Endothelial cell of umbilical vein (primary cell): ENCODE measurements around the gene THUMPD2. TPM values are rescaled to one million over a fixed set of nuclear protein-coding genes. Genes with fewer than 3 reads are reported as not detected.
A peak's percentile ranks its signal among the peaks of the same experiment; 100 is the strongest.

Experiments
- BruUV-seq: library from RNA; stranded (reverse); fragments of 400-500 nt; replicated peaks from 2 replicates; lab custom pipeline; 2021; lab: Mats Ljungman, UMichigan
- CTCF ChIA-PET: fragments of 300-600, 350-600 bp; sonication (Branson Sonifier 250); formaldehyde crosslinking; loops from one replicate; lab custom pipeline; 2021; ENCODE audit warnings: antibody characterized with exemption, inconsistent platforms; lab: Charles Lee
- POLR2A ChIA-PET: fragments of 300-600, 350-600 bp; sonication (Branson Sonifier 250); formaldehyde crosslinking; loops from one replicate; lab custom pipeline; 2021; ENCODE audit warnings: antibody characterized with exemption, inconsistent platforms; lab: Charles Lee
- DNase-seq: peaks from one replicate; pipeline ENCODE4 v3.0.0-alpha.2; 2011; ENCODE audit warnings: low read depth, low spot score
- FAIRE-seq: peaks from 2 replicates; lab custom pipeline; 2011; peaks lifted over from hg19 to GRCh38; lab: Jason Lieb, UNC
- H2AFZ ChIP-seq: 2 replicates; pipeline ENCODE4 v1.6.0; 2012; ENCODE audit warnings: low read depth, low read length, control low read depth, inconsistent platforms
- H3K27ac ChIP-seq: 2 replicates; pipeline ENCODE4 v1.5.1; 2011; ENCODE audit warnings: low read depth, mild to moderate bottlenecking, control low read depth, low read length, moderate library complexity; ENCODE audit not compliant: insufficient read depth
- H3K27me3 ChIP-seq, 2 experiments: 2 replicates each; pipeline versions ENCODE4 v1.6.0 to v1.6.1; 2011; ENCODE audit warnings: low read length in 2 of 2, mixed read lengths in 1 of 2; ENCODE audit not compliant: control insufficient read depth in 2 of 2, insufficient read depth in 2 of 2
- H3K36me3 ChIP-seq, 2 experiments: 2 replicates in 1 of 2; 3 replicates in 1 of 2; pipeline ENCODE4 v1.5.1; 2011; ENCODE audit warnings: low read length in 2 of 2, mild to moderate bottlenecking in 1 of 2, moderate library complexity in 1 of 2; ENCODE audit not compliant: control insufficient read depth in 2 of 2, insufficient read depth in 2 of 2; ENCODE audit errors: extremely low read depth in 1 of 2
- H3K4me1 ChIP-seq: 3 replicates; pipeline ENCODE4 v1.5.1; 2011; ENCODE audit warnings: mild to moderate bottlenecking, low read length; ENCODE audit not compliant: control insufficient read depth, insufficient read depth; ENCODE audit errors: extremely low read depth
- H3K4me2 ChIP-seq: 2 replicates; pipeline ENCODE4 v1.6.1; 2011; ENCODE audit warnings: low read length, control low read depth, mixed read lengths; ENCODE audit not compliant: insufficient read depth
- H3K4me3 ChIP-seq, 3 experiments: fragments of 200-600 bp in 1 of 3; sonication (generic), shearing (Covaris generic) in 1 of 3; replicated peaks in 1 of 3; 2 replicates each; pipeline ENCODE4 v1.5.1; 2011 to 2016; ENCODE audit warnings: control low read depth in 3 of 3, low read length in 3 of 3, mild to moderate bottlenecking in 2 of 3, inconsistent platforms in 1 of 3, low read depth in 1 of 3, moderate library complexity in 1 of 3; ENCODE audit not compliant: insufficient read depth in 1 of 3
- H3K79me2 ChIP-seq: 2 replicates; pipeline ENCODE4 v1.6.0; 2012; ENCODE audit warnings: low read length, inconsistent platforms; ENCODE audit not compliant: control insufficient read depth, insufficient read depth
- H3K9ac ChIP-seq: replicated peaks from 2 replicates; pipeline ENCODE3; 2011; ENCODE audit warnings: low read length, control low read depth; ENCODE audit not compliant: insufficient read depth; ENCODE audit errors: extremely low read depth
- H3K9me1 ChIP-seq: replicated peaks from 3 replicates; pipeline ENCODE4 v1.6.0; 2011; ENCODE audit warnings: mild to moderate bottlenecking, low read length; ENCODE audit not compliant: control insufficient read depth, insufficient read depth; ENCODE audit errors: extremely low read depth
- H3K9me3 ChIP-seq: replicated peaks from 2 replicates; pipeline ENCODE4 v1.5.1; 2012; ENCODE audit warnings: low read length, inconsistent platforms; ENCODE audit not compliant: control insufficient read depth, insufficient read depth
- H4K20me1 ChIP-seq: replicated peaks from 2 replicates; pipeline ENCODE3; 2011; ENCODE audit warnings: mild to moderate bottlenecking, low read length; ENCODE audit not compliant: control insufficient read depth, insufficient read depth; ENCODE audit errors: extremely low read depth
- CTCF ChIP-seq, 2 donors: IDR thresholded peaks; 1 replicate in 1 of 2; 2 replicates in 1 of 2; pipeline ENCODE4 v1.5.1; 2011; ENCODE audit warnings: low read length in 2 of 2, mild to moderate bottlenecking in 2 of 2, moderate library complexity in 2 of 2, control low read depth in 1 of 2, inconsistent platforms in 1 of 2, low read depth in 1 of 2; ENCODE audit not compliant: insufficient read depth in 1 of 2; ENCODE audit errors: extremely low read depth in 1 of 2
- EZH2 ChIP-seq: IDR thresholded peaks from 2 replicates; pipeline ENCODE4 v1.6.1; 2012; ENCODE audit warnings: borderline replicate concordance, low read depth, mild to moderate bottlenecking, moderate library complexity, low read length, inconsistent platforms; ENCODE audit not compliant: severe bottlenecking
- FOS ChIP-seq: IDR thresholded peaks from 2 replicates; pipeline ENCODE4 v1.6.1; 2011; ENCODE audit warnings: mild to moderate bottlenecking, low read length, moderate library complexity, borderline replicate concordance; ENCODE audit not compliant: insufficient read depth
- GATA2 ChIP-seq: IDR thresholded peaks from 2 replicates; pipeline ENCODE4 v1.7.0; 2011; ENCODE audit warnings: low read depth, mild to moderate bottlenecking, moderate library complexity, mixed read lengths, low read length; ENCODE audit not compliant: insufficient read length, insufficient read depth
- JUN ChIP-seq: IDR thresholded peaks from 2 replicates; pipeline ENCODE4 v1.6.1; 2011; ENCODE audit warnings: borderline replicate concordance, low read depth; ENCODE audit not compliant: insufficient read length, insufficient read depth
- MYC ChIP-seq: IDR thresholded peaks from one replicate; pipeline ENCODE4 v1.6.1; 2011; ENCODE audit warnings: mild to moderate bottlenecking, low read depth, low read length
- POLR2A ChIP-seq: IDR thresholded peaks from 2 replicates; pipeline ENCODE4 v1.6.1; 2012; ENCODE audit warnings: low read depth, mild to moderate bottlenecking, control low read depth, low read length
- POLR2AphosphoS5 ChIP-seq: IDR thresholded peaks from 2 replicates; pipeline ENCODE4 v1.6.1; 2012; ENCODE audit warnings: low read depth, mild to moderate bottlenecking, control low read depth, low read length, moderate library complexity; ENCODE audit not compliant: insufficient read depth
- dilution Hi-C: fragments of 300-500 bp; cut with MboI; formaldehyde crosslinking; loops from one replicate; pipeline ENCODE4 v1.15.0; 2019; ENCODE audit warnings: low sequenced_read_pairs; ENCODE audit not compliant: extremely low pct_ligation_motif_present
- intact Hi-C: fragments of 100-400 bp; cut with micrococcal nuclease; formaldehyde crosslinking; loops from one replicate; pipeline ENCODE4 v1.10.0; 2022
- polyA plus RNA-seq, 4 experiments: library from polyadenylated mRNA; depleted of rRNA in 3 of 4; stranded (reverse) in 3 of 4; unstranded in 1 of 4; fragments of >200 nt; gene quantifications; 2 replicates each; pipeline versions ENCODE4 v1.2.1 to v1.2.3, GENCODE V29; 2011 to 2012; ENCODE audit warnings: missing spikeins in 1 of 4
- total RNA-seq: library from RNA; stranded (reverse); gene quantifications from 2 replicates; pipeline ENCODE4 v1.2.3, GENCODE V29; 2021
- TF ChIP-seq, protein P1 (sequence below): IDR thresholded peaks from 2 replicates; pipeline ENCODE4 v1.6.1; 2011; ENCODE audit not compliant: insufficient read depth, insufficient read length

The THUMPD2 gene
- total and polyA plus RNA-seq, 2 donors (not counting 3 experiments of a cell fraction or from before 2014, with no cell fraction given), result 4.3 to 8.2 TPM

DNA sequence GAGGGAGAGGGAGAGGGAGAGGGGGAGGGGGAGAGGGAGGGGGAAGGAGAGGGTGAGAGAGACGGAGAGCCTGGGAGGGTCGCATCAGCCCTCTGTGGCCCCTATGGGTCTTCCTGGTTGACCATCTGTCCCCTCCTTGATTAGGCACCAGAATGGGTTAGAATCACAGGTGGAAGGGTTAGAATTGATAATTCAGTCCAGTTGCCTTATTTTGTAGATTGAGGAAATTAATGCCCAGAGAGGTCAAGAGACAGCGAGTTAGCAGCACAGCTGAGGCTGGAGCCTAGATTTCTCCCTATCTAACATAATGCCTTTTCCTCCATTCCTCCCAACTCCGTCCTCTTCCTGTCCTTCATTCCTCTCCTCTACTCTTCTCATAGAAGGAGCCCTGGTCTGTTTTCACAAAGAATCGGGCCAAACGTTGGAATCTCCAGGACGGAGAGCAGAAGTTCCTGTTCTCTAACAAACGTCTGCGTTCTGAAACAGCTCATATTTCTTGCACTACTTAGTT lies 338 bp upstream of the THUMPD2 start:
- intact Hi-C loops, result loop anchor here (5.0 kb wide), 1 partner anchor 817 kb away; no protein-coding TSS in a partner anchor
- no peak overlapping the region for H3K27ac ChIP-seq

More for the DNA sequence above, 338 bp upstream of the THUMPD2 start:
- Histone ChIP-seq H3K4me3 (peak overlapping the region; percentile 56 to 85 (median 77)), H3K79me2 (peaks cover 43% of the 10 kb centered on the region), H3K27me3 (no peaks in the 10 kb centered on the region), H4K20me1 (no peaks in the 10 kb centered on the region), H3K9ac (peak overlapping the region; percentile 10), H3K4me1 (peaks cover 17% of the 10 kb centered on the region), H3K9me3 (no peaks in the 10 kb centered on the region), H2AFZ (peak overlapping the region; percentile 97), H3K9me1 (no peaks in the 10 kb centered on the region), H3K36me3 (no peaks in the 10 kb centered on the region), H3K4me2 (peak overlapping the region; percentile 100)
- ChIA-PET CTCF (no interaction called here), POLR2A (no interaction called here)
- no peak for TF ChIP-seq JUN
- TF ChIP-seq MYC, result no peak
- no peak for TF ChIP-seq POLR2A
- TF ChIP-seq GATA2, result no peak
- TF ChIP-seq FOS, result no peak
- TF ChIP-seq CTCF (IDR thresholded peaks at IDR 0.05; ENCODE audit: extremely low read depth in 1 of 2, insufficient read depth in 1 of 2, low read depth in 1 of 2, low read length in 2 of 2), result no peak
- no peak for TF ChIP-seq EZH2
- TF ChIP-seq, protein P1, sequence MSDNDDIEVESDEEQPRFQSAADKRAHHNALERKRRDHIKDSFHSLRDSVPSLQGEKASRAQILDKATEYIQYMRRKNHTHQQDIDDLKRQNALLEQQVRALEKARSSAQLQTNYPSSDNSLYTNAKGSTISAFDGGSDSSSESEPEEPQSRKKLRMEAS, result no peak
- no peak for TF ChIP-seq POLR2AphosphoS5
- dilution Hi-C loops, result no loop called here
- FAIRE-seq (peak; percentile 43), DNase-seq (peak; percentile 17)
- no TSS peak for BruUV-seq
